Gastroesophageal sphincter (tissue), 4 donors: ENCODE data around the gene THRB. TPM values are rescaled to one million over a fixed set of nuclear protein-coding genes. Genes with fewer than 3 reads are reported as not detected.
A peak's percentile ranks its signal among the peaks of the same experiment; 100 is the strongest.

ENCODE experiments used
- ATAC-seq: fragments of 150-250 bp; one replicate; pipeline ENCODE4 v1.9.1; 2016; ENCODE audit warnings: mild to moderate bottlenecking, moderate library complexity
- H3K27ac ChIP-seq, 4 donors: fragments of 200-600 bp; sonication (generic) in 3 of 4; 1 replicate in 3 of 4; 2 replicates in 1 of 4; pipeline ENCODE4 v1.5.1; 2016 to 2019
- H3K27me3 ChIP-seq: fragments of 200-600 bp; sonication (generic); one replicate; pipeline ENCODE4 v1.5.1; 2019
- H3K36me3 ChIP-seq, 2 donors: fragments of 200-600 bp; sonication (generic); one replicate each; pipeline ENCODE4 v1.5.1; 2019; ENCODE audit warnings: control low read depth in 1 of 2
- H3K4me1 ChIP-seq, 3 donors: fragments of 200-600 bp; sonication (generic); 1 replicate in 2 of 3; 2 replicates in 1 of 3; pipeline ENCODE4 v1.5.1; 2016 to 2019; ENCODE audit warnings: control low read depth in 2 of 3
- H3K4me3 ChIP-seq, 2 donors: fragments of 200-600 bp; sonication (generic); one replicate each; pipeline ENCODE4 v1.5.1; 2019; ENCODE audit warnings: mild to moderate bottlenecking in 1 of 2, moderate library complexity in 1 of 2
- H3K9me3 ChIP-seq, 3 donors: fragments of 200-600 bp; sonication (generic); one replicate each; pipeline ENCODE4 v1.5.1; 2017 to 2019; ENCODE audit warnings: control low read depth in 2 of 3
- CTCF ChIP-seq, 4 experiments: fragments of 200-600 bp in 2 of 4; fragments of 450-650 bp in 2 of 4; sonication (generic) in 1 of 4; IDR thresholded peaks; one replicate each; pipeline ENCODE4 v1.5.1; 2017 to 2019; ENCODE audit warnings: antibody characterized with exemption in 4 of 4, mild to moderate bottlenecking in 2 of 4, moderate library complexity in 2 of 4
- EP300 ChIP-seq: sonication (generic); formaldehyde crosslinking; IDR thresholded peaks from one replicate; pipeline ENCODE4 v1.6.1; 2017; ENCODE audit warnings: antibody characterized with exemption, mild to moderate bottlenecking
- POLR2A ChIP-seq, 2 donors: fragments of 450-650 bp; IDR thresholded peaks; one replicate each; pipeline ENCODE4 v1.6.1; 2017; ENCODE audit warnings: antibody characterized with exemption in 2 of 2, mild to moderate bottlenecking in 2 of 2, moderate library complexity in 1 of 2
- POLR2AphosphoS5 ChIP-seq: sonication (generic); formaldehyde crosslinking; IDR thresholded peaks from one replicate; pipeline ENCODE4 v1.6.1; 2017; ENCODE audit warnings: antibody characterized with exemption
- WGBS, 2 donors: methylation state at CpG; one replicate each; pipeline ENCODE4 v1.1.5; 2018; ENCODE audit warnings: low coverage in 1 of 2; 5-methylcytosine and 5-hydroxymethylcytosine counted together
- total RNA-seq, 4 donors: library from RNA; depleted of rRNA; stranded (reverse); fragments of >200 nt; gene quantifications; one replicate each; pipeline ENCODE4 v1.1.0, GENCODE V29; 2016

Gene THRB
- total RNA-seq, 4 donors from 2014 or later, result 42.5 to 61.9 (median 55.8) TPM

DNA sequence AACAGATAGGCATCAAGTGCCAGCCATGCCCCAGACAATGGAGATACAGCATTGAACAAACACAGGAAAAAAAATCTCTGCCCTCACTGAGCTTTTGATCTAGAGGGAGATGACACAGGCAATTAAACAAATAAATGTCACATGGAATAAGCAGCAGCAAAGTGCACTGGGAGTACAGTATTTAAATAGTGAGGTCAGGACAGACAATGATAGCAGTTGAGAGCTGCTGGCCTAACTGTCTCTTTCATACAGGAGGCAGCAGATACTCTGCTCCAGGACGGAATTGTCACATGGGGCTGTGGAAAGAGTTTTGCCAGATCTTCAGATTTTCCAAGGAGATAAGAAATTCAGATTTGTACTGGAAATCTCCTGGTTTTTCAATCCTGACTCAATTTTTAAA is 241.3 kb downstream of the THRB start:
- Histone ChIP-seq H3K27ac (no peak overlapping the region), H3K36me3 (no peaks in the 10 kb centered on the region), H3K9me3 (no peaks in the 10 kb centered on the region), H3K4me1 (peaks cover 0 to 17% (median 0%) of the 10 kb centered on the region in 3 donors), H3K4me3 (no peak overlapping the region), H3K27me3 (no peaks in the 10 kb centered on the region)
- ATAC-seq, result no peak
- 85% methylated on average over 1 of the region's 1 CpG; no CpG with 5 or more reads in 1 of the 2 donors for WGBS, 2 donors
- no peak for TF ChIP-seq CTCF (IDR thresholded peaks at IDR 0.05)
- no peak for TF ChIP-seq POLR2AphosphoS5
- TF ChIP-seq POLR2A (IDR thresholded peaks at IDR 0.05), result no peak

GRCh38 chr3:24249523-24249922 is 245.1 kb downstream of the THRB start:
- no peak overlapping the region for H3K27ac ChIP-seq
- H3K27me3 ChIP-seq, result no peaks in the 10 kb centered on the region
- no peak for ATAC-seq
- no peak overlapping the region for H3K4me3 ChIP-seq
- WGBS, 2 donors, result 60 to 67% methylated on average over 1 of the region's 1 CpG
- H3K36me3 ChIP-seq, result no peaks in the 10 kb centered on the region
- no peaks in the 10 kb centered on the region for H3K9me3 ChIP-seq
- H3K4me1 ChIP-seq, result peaks cover 0 to 3% (median 0%) of the 10 kb centered on the region in 3 donors
- TF ChIP-seq CTCF (IDR thresholded peaks at IDR 0.05) (no peak), POLR2A (IDR thresholded peaks at IDR 0.05) (no peak), EP300 (no peak), POLR2AphosphoS5 (no peak)

DNA sequence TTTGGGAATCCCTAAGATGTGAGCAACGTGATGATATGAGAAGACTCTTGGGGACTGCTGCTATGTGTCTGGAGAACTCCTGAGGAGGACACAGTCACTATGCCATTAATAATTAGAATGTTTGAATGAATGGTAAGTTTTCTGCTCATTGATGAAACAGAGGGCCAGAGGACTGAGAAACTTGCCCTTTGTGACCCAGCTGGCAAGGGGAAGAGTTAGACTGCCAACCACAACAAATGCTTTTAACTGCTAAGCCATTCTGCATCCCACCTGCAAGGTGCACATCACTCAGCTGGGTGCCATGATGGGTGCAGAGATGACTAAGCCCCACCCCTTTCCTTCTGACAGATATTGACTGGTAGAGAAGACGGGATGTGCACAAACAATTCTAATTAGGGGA is 249.6 kb downstream of the THRB start:
- Histone ChIP-seq H3K36me3 (no peaks in the 10 kb centered on the region), H3K27me3 (no peaks in the 10 kb centered on the region), H3K9me3 (no peaks in the 10 kb centered on the region), H3K4me3 (no peak overlapping the region), H3K27ac (no peak overlapping the region), H3K4me1 (peaks cover 8 to 22% (median 9%) of the 10 kb centered on the region in 3 donors)
- TF ChIP-seq POLR2AphosphoS5, result no peak
- TF ChIP-seq CTCF (IDR thresholded peaks at IDR 0.05), result no peak
- TF ChIP-seq EP300, result no peak
- TF ChIP-seq POLR2A (IDR thresholded peaks at IDR 0.05), result no peak
- no peak for ATAC-seq
- 88 to 94% methylated on average over 2 of the region's 2 CpGs for WGBS, 2 donors

DNA sequence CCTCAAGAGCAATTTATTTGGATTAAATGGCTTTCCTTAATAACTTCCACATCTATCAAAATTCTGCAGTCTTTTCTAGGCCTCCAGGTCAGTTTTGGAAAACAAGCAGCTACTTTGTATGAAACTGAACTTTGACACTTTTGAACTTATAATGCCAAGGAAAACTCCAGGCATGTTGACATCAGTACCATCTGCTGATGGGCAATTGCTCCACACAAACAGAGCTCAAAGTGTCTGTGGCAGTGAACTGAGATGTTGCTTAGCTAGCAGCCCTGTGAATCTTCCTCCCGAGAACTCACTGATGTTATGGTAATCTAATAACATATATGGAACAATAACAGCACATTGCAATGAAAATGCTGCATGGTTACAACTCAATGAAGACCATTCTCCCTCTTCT is 250.2 kb downstream of the THRB start:
- Histone ChIP-seq H3K4me1 (peaks cover 8 to 23% (median 9%) of the 10 kb centered on the region in 3 donors), H3K27me3 (no peaks in the 10 kb centered on the region), H3K9me3 (no peaks in the 10 kb centered on the region), H3K36me3 (no peaks in the 10 kb centered on the region), H3K27ac (no peak overlapping the region), H3K4me3 (no peak overlapping the region)
- TF ChIP-seq CTCF (IDR thresholded peaks at IDR 0.05) (no peak), EP300 (no peak), POLR2A (IDR thresholded peaks at IDR 0.05) (no peak), POLR2AphosphoS5 (no peak)
- no peak for ATAC-seq
- WGBS, 2 donors, result 86% methylated on average over 1 of the region's 1 CpG; no CpG with 5 or more reads in 1 of the 2 donors

- Histone ChIP-seq H3K27me3 (no peaks in the 10 kb centered on the region), H3K27ac (peak overlapping the region; percentile 27 to 65 (median 62)), H3K36me3 (no peaks in the 10 kb centered on the region), H3K4me3 (no peak overlapping the region), H3K9me3 (no peaks in the 10 kb centered on the region), H3K4me1 (peaks cover 8 to 44% (median 14%) of the 10 kb centered on the region in 3 donors)
- WGBS, 2 donors, result 6 to 7% methylated on average over 6 of the region's 6 CpGs
- no peak for TF ChIP-seq POLR2A (IDR thresholded peaks at IDR 0.05)
- peak; percentile 71 for TF ChIP-seq POLR2AphosphoS5
- peak; percentile 64 for ATAC-seq
These were observed 252.5 kb downstream of the THRB start for GRCh38 chr3:24242012-24242698.
